ENCODE results near the gene SNCAIP. TPM values are rescaled to one million over a fixed set of nuclear protein-coding genes. Genes with fewer than 3 reads are reported as not detected.

SNCAIP gene
- total RNA-seq, 4 donors from 2014 or later = 0.83 to 4.2 (median 2.9) TPM

DNA sequence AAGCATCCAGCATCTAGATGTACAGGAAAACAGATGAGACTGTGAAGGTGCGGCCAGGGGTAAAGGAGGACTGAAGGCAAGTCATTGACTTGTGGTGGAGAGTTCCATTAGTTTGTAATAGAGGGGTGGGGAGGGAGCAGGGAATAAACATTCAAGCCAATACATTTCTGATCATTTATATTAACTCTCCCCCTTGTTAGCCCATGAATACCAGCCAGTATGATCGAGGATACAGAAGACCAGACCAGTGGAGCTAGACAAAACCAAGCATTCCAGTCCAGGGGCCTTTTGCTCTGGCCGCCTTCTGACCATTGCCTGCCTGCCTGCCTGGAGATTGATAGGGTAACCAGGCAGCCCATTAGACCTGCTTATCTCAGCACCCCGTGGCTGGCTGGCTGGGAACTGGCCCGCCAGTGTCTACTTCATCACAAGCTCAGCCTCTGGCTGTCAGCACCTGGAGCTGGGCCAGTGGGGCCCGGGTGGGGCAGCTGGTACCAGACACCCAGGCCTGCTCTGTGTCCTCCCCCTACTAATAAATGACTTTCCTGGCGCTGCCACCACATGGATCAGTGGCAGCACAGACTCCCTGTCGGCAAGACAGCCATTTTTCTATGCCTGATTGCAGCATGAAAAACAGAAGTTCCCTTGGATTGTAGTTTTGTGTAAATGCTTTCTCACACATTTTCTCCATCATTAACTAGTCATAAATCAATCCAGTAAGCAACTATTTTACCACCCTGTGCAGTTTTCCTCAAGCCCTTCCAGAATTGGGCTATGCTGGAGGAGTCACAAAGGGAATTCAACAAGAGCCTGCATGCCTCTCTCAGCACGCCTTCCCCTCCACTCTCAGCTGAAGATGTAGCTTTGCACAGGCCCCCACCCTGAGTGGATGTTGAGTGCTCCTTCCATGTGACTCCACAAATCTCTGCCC is 181.3 kb downstream of the SNCAIP start:
- intact Hi-C loops (cut with DNase I) = no loop called here
- H3K27ac ChIP-seq (replicated peaks in 1 of 4) = no peak overlapping the region
- 71% methylated on average over 6 of the region's 9 CpGs for WGBS

DNA sequence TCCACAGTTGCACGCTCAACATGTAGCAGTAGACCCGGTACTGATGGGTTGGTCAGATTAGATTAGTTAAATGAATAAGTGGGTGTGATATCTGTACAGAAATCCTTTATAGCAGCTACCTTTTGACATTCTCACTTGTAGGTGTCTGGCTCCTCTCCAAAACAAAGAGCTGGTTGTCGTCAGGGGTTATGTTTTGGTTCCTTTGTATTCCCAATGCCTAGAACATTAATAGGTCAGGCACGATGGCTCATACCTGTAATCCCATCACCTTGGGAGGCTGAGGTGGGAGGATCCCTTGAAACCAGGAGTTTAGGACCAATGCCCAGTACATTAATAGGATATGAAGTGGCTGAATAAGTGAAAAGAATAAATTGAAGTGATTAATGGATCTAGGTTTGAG is 182.1 kb downstream of the SNCAIP start:
- no peaks in the 10 kb centered on the region for H3K27me3 ChIP-seq
- intact Hi-C loops (cut with DNase I) = no loop called here
- H3K9me3 ChIP-seq = no peaks in the 10 kb centered on the region
- DNase-seq (ENCODE audit: extremely low spot score) = no peak
- H3K36me3 ChIP-seq = no peaks in the 10 kb centered on the region
- H3K4me1 ChIP-seq = peaks cover 0 to 4% (median 0%) of the 10 kb centered on the region in 4 donors
- no peak overlapping the region for H3K27ac ChIP-seq (replicated peaks in 1 of 4)
- no peak for TF ChIP-seq EP300 (IDR thresholded peaks at IDR 0.05)
- TF ChIP-seq POLR2AphosphoS5 (IDR thresholded peaks at IDR 0.05) = no peak
- no peak for TF ChIP-seq POLR2A (IDR thresholded peaks at IDR 0.05; ENCODE audit: low read depth)
- TF ChIP-seq, protein P1, sequence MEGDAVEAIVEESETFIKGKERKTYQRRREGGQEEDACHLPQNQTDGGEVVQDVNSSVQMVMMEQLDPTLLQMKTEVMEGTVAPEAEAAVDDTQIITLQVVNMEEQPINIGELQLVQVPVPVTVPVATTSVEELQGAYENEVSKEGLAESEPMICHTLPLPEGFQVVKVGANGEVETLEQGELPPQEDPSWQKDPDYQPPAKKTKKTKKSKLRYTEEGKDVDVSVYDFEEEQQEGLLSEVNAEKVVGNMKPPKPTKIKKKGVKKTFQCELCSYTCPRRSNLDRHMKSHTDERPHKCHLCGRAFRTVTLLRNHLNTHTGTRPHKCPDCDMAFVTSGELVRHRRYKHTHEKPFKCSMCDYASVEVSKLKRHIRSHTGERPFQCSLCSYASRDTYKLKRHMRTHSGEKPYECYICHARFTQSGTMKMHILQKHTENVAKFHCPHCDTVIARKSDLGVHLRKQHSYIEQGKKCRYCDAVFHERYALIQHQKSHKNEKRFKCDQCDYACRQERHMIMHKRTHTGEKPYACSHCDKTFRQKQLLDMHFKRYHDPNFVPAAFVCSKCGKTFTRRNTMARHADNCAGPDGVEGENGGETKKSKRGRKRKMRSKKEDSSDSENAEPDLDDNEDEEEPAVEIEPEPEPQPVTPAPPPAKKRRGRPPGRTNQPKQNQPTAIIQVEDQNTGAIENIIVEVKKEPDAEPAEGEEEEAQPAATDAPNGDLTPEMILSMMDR (IDR thresholded peaks at IDR 0.05) = no peak
- WGBS = 81% methylated on average over 4 of the region's 4 CpGs
- H3K4me3 ChIP-seq = no peak overlapping the region

More for the DNA sequence above, 181.3 kb downstream of the SNCAIP start:
- Histone ChIP-seq H3K9me3 (no peaks in the 10 kb centered on the region), H3K4me3 (no peak overlapping the region), H3K36me3 (no peaks in the 10 kb centered on the region), H3K27me3 (no peaks in the 10 kb centered on the region), H3K4me1 (peaks cover 0 to 4% (median 0%) of the 10 kb centered on the region in 4 donors)
- TF ChIP-seq POLR2A (IDR thresholded peaks at IDR 0.05; ENCODE audit: low read depth) = no peak
- TF ChIP-seq EP300 (IDR thresholded peaks at IDR 0.05) = no peak
- TF ChIP-seq, protein P1 (IDR thresholded peaks at IDR 0.05) = no peak
- peak; percentile 87 for DNase-seq (ENCODE audit: extremely low spot score)

DNA sequence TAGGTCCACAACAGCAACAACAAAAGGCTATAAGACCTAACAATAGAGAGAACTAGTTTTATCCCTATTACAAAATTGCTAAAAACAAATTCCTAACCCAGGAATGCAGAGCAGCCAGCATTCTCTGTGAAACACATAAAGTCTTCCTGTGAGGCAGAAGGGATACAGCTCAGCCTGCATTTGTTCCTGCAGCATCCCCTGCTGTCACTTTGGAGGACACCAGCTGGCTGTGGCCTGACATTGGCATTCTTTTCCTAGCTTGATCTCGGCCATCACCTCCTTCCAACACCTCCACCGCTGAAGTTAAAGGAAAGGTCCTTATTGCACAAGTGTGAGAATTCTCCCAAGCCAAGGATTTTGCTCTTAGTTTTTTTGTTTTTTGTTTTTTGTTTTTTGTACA is 186.1 kb downstream of the SNCAIP start:
- no peak for TF ChIP-seq POLR2AphosphoS5 (IDR thresholded peaks at IDR 0.05)
- no peak for TF ChIP-seq POLR2A (IDR thresholded peaks at IDR 0.05; ENCODE audit: low read depth)
- TF ChIP-seq, protein P1 (IDR thresholded peaks at IDR 0.05) = no peak
- TF ChIP-seq EP300 (IDR thresholded peaks at IDR 0.05) = no peak
- intact Hi-C loops (cut with DNase I) = no loop called here
- H3K4me3 ChIP-seq = no peak overlapping the region
- H3K27ac ChIP-seq (replicated peaks in 1 of 4) = no peak overlapping the region
- peaks cover 0 to 14% (median 12%) of the 10 kb centered on the region in 4 donors for H3K4me1 ChIP-seq
- DNase-seq (ENCODE audit: extremely low spot score) = no peak
- WGBS = 49% methylated on average over 2 of the region's 2 CpGs
- no peaks in the 10 kb centered on the region for H3K27me3 ChIP-seq
- no peaks in the 10 kb centered on the region for H3K36me3 ChIP-seq
- no peaks in the 10 kb centered on the region for H3K9me3 ChIP-seq

DNA sequence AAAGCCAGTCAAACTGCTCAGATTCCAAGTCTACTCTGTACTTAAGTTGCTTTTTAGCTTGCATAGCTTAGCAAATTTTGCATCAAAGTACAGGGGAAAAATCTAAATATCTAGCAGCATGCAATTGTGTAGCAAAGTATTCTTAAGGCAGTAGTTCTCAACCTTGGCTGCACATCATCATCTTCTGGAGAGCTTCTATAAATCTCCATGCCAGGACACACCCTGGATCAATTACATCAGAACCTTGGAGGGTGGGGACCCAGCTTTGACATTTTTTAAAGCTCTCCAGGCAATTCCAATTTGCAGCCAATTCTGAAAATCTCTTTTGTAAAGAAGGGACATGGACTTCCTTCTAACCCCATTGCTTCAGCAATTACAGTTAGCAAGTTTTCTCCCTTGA is 187.5 kb downstream of the SNCAIP start:
- Histone ChIP-seq H3K4me3 (no peak overlapping the region), H3K27ac (replicated peaks in 1 of 4) (peak overlapping the region in 1 of 4 donors; percentile 42), H3K4me1 (peaks cover 0 to 14% (median 10%) of the 10 kb centered on the region in 4 donors), H3K9me3 (no peaks in the 10 kb centered on the region), H3K27me3 (no peaks in the 10 kb centered on the region), H3K36me3 (no peaks in the 10 kb centered on the region)
- TF ChIP-seq POLR2A (IDR thresholded peaks at IDR 0.05; ENCODE audit: low read depth) (no peak), EP300 (IDR thresholded peaks at IDR 0.05) (no peak), POLR2AphosphoS5 (IDR thresholded peaks at IDR 0.05) (no peak)
- TF ChIP-seq, protein P1 (IDR thresholded peaks at IDR 0.05) = no peak
- no peak for DNase-seq (ENCODE audit: extremely low spot score)
- intact Hi-C loops (cut with DNase I) = no loop called here
